ENCODE data around the gene ALK. TPM values are rescaled to one million over a fixed set of nuclear protein-coding genes. Genes with fewer than 3 reads are reported as not detected.

ALK gene
- total RNA-seq, 4 donors from 2014 or later = 0.85 to 2.4 (median 1.8) TPM

DNA sequence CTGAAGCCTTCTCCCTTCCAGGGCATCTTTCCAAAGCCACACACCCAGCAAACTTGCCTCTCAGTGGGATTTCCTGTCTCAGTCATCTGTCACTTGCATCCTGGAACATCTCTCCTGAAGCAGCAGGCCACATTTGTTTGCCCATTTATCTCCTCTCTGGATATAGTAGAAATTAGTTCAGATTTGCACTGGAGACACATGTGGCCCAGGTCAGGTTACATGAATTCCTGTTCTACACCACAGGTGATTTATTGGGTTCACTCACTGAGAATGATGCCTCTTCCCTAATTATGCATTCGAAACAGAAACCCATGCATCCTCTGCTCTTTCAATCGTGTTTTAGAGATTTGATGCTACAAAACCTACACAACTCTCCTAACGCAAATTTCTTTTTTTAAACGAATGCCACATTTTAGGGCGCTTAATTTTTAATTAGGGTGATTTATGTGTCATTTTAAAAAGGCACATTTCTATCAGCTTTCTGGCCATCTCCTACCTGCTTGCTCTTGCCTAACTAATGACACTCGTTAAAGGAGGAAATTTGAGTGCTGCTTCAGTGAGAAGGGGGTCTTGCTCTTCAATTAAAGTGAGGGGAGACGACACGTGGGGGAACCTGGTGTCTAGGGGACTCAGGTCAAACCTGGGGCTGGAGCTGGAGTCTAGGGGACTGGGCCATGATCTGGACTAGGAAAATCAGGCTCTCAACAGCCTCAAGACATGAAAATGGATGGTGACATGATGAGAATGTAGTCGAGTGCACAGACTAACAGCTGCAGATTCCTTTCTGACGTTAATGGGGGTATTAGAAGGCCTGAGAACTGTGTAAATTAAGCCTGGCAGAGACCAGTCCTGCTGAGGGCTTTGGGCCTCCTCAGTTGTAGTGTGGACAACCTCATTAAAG lies 584.8 kb downstream of the ALK start:
- TF ChIP-seq, protein P1, sequence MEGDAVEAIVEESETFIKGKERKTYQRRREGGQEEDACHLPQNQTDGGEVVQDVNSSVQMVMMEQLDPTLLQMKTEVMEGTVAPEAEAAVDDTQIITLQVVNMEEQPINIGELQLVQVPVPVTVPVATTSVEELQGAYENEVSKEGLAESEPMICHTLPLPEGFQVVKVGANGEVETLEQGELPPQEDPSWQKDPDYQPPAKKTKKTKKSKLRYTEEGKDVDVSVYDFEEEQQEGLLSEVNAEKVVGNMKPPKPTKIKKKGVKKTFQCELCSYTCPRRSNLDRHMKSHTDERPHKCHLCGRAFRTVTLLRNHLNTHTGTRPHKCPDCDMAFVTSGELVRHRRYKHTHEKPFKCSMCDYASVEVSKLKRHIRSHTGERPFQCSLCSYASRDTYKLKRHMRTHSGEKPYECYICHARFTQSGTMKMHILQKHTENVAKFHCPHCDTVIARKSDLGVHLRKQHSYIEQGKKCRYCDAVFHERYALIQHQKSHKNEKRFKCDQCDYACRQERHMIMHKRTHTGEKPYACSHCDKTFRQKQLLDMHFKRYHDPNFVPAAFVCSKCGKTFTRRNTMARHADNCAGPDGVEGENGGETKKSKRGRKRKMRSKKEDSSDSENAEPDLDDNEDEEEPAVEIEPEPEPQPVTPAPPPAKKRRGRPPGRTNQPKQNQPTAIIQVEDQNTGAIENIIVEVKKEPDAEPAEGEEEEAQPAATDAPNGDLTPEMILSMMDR (IDR thresholded peaks at IDR 0.05; ENCODE audit: low read depth) = no peak

DNA sequence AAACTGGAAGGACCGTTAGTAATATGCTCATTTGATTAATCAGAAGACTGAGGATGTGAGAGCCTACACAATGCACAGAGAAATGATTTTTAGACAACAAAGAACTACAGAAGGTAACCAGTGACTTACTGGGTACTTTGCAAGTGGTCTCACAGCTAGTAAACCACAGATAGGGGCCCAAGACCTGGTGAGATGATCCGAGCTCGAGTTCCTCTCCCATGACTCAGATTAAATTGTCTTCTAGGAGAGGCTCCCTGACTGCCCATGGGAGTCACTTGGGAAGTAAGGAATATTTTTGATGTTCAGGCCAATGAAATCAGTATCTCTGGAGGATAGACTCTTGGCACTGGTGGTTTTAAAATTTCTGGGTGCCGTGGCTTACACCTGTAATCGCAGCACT lies 586.0 kb downstream of the ALK start:
- TF ChIP-seq, protein P1 (IDR thresholded peaks at IDR 0.05; ENCODE audit: low read depth) = no peak

DNA sequence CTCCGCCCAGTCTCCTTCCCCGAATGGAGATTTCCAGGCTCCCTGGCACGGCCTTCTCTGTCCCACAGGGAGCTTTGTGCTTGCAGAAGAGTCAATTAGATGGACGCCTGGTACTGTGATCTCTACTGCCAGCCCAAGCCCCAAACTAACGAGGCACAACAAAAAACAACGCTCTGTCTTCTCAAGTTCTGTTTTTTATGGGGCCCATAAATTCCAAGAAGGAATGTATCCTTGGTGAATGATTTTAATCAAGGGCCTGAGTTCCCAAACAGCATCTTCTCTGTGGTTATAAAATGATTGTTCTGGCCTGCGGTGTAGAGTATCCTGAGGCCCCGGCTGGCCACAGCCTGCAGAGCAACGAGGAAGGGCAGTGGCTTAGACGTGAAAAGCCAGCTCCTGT lies 586.7 kb downstream of the ALK start:
- TF ChIP-seq, protein P1 (IDR thresholded peaks at IDR 0.05; ENCODE audit: low read depth) = no peak

DNA sequence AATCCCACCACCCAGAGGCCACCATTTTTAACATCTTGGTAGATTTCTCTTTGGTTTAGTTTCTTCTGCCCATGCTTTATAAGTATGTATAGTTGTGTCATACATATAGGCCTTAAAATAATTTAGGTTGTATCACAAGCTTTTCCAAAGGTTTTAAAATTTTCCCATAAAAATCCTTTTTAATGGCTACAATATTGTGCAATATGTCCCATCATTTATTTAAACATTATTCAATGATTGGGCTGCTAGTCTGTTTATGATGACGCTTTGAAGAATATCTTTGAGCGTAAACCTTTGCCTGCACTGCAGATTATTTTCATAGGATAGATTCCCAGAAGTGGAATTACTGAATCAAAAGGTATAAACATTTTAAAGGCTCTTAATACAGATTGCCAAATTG lies 588.8 kb downstream of the ALK start:
- TF ChIP-seq, protein P1 (IDR thresholded peaks at IDR 0.05; ENCODE audit: low read depth) = no peak

DNA sequence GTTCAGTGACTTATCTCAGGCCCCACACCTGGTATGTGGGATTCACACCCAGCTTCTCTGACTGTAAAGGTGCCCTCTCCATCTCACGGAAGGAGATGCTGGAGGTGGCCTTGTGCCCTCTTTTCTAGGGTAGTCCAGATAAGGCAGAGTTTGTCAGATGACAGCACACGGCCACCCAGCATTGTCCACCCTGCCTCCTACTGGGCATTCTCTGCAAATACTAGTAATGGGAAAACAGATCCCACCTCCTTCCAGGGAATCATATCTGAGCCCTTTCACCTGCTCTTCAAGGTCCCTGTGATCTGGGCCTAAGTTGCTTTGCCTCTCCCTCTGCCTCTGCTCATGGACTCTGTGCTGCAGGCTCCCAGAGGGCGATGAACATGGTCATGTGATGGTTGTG lies 591.5 kb downstream of the ALK start:
- TF ChIP-seq, protein P1 (IDR thresholded peaks at IDR 0.05; ENCODE audit: low read depth) = no peak

DNA sequence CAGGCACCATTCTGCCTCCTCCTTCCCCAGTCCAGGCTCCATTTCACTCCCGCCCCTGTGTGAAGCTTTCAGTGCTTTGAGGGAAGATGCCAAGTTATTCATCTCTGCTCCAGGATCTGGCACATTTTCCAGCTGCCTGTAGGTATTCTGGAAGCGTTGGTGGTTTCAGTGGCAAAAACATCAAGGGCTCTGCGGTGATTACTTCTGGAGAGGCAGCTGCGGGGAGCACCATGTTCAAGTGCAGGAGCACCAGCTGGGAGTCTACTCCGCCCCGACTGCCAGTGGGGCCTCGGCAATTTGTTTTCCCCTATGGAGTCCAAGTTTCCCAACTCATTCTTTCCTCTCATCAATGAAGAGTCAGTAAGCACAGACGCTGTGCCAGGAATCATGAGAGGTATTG lies 594.5 kb downstream of the ALK start:
- TF ChIP-seq, protein P1 (IDR thresholded peaks at IDR 0.05; ENCODE audit: low read depth) = no peak

DNA sequence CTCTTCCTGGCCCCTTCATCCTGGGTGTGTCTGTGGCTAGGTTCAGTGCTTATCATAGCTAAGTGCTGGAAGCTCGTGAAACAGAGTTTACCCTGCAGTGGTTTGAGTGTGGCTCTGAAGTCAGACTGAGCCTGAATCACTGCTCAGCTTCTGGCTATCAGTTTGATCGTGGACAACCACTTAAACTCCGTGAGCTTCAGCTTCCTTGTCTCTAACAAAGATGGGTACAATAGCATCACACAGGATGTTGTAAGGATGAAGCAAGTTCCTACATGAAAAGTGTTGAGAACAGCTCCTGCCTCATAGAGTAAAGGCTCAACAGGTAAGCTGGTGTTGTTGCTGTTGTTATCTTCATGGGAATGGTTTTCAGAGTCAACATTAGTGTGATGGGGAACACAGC lies 595.8 kb downstream of the ALK start:
- TF ChIP-seq, protein P1 (IDR thresholded peaks at IDR 0.05; ENCODE audit: low read depth) = no peak
